ENCODE measurements around the gene ARHGAP33.

- TF ChIP-seq EZH2 (IDR thresholded peaks at IDR 0.05; ENCODE audit: borderline replicate concordance, low read depth, low read length, severe bottlenecking) (no peak), CTCF (IDR thresholded peaks at IDR 0.05; ENCODE audit: borderline replicate concordance, extremely low read depth, low read length, poor library complexity, severe bottlenecking) (no peak)
Observed at GRCh38 chr19:35729021-35729420, 46.3 kb upstream of the ARHGAP33 start.

Measured in DND-41 (cell line).